H1 (cell line): ENCODE measurements around the gene EIF4E1B. TPM values are rescaled to one million over a fixed set of nuclear protein-coding genes. Genes with fewer than 3 reads are reported as not detected.

Experiments
- POU5F1 ChIP-seq: IDR thresholded peaks from 2 replicates; pipeline ENCODE4 v1.6.1; 2011; ENCODE audit warnings: low read depth, mild to moderate bottlenecking, low read length, moderate library complexity
- polyA plus RNA-seq, 7 experiments: library from polyadenylated mRNA; depleted of rRNA in 3 of 7; stranded (reverse) in 5 of 7; unstranded in 2 of 7; fragments of >200 nt in 5 of 7; fragments of 200-250 nt in 2 of 7; gene quantifications; 1 replicate in 5 of 7; 2 replicates in 1 of 7; 4 replicates in 1 of 7; pipeline versions ENCODE4 v1.2.1 to v1.2.3, GENCODE V29; 2011 to 2013; ENCODE audit warnings: missing spikeins in 2 of 7, mixed read lengths in 2 of 7
- total RNA-seq: library from RNA; stranded (reverse); fragmentation: NEBNext Ultra II Directional; extraction: Animal tissue kit (Norgen Biotek cat#: 25700); gene quantifications from 2 replicates; pipeline ENCODE4 v1.2.1, GENCODE V29; 2021

Gene EIF4E1B
- total and polyA plus RNA-seq, 2 of the 8 experiments (the other 6 are each of a cell fraction or from before 2014, with no cell fraction given), result 0.97 to 1.3 TPM

DNA sequence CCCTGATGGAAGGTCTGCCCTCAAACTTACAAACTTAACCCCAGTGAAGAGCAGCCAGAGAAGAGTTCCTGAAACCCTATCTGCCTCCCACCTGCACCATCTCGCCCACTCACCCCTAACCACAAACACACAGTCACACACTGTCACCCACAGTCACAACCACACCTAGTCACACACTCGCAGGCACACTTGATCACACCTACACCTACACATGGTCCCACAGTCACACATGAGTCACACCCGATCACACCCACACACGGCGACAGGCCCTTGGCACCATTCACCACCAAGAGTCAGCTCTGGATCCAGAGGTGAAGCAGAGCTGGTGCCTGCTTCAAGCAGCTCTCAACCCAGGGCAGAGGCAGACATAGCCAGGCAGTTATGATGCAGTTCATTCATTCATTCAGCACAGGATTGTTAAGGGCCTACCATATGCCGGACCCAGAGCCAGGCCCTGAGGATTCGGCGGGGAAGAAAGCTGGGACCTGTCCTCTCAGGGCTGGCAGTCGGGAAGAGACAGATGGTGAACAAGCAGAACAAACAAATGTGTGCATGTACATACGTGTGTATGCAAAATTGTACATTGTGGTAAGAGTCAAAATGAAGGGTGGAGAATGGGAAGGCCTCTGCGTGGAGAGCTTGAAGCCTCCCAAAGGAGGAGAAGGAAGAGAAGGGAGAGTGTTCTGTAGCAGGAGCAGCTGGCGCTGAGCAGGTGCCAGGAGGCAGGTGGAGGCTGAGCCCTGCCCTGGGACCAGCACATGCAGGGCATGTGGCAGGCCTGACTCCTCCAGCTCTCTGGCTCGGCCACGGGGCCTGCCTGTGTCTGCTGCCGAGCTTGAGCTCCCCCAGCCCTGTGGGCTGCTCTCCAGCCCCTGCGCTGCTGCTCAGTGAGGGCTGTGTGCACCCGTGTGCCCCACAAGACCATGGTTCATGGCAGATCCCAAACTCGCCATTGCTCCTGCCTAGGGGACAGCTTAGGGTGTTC, 23.2 kb downstream of the EIF4E1B start (continued):
- TF ChIP-seq POU5F1, result no peak
